HK-2 (cell line): ENCODE measurements around the gene SCYL1.

Experiments used
- DNase-seq: peaks from one replicate; pipeline ENCODE4 v3.0.0-alpha.2; 2018; ENCODE audit not compliant: unreplicated experiment

The SCYL1 gene

GRCh38 chr11:65585396-65586246, 60.7 kb downstream of the SCYL1 start:
- no peak for DNase-seq

GRCh38 chr11:65586247-65586630, 61.4 kb downstream of the SCYL1 start:
- DNase-seq: no peak

- DNase-seq: no peak
Measured at GRCh38 chr11:65586676-65587075, 61.8 kb downstream of the SCYL1 start.
